HepG2 (cell line): ENCODE results near the gene NRN1L. TPM values are rescaled to one million over a fixed set of nuclear protein-coding genes. Genes with fewer than 3 reads are reported as not detected.
A peak's percentile ranks its signal among the peaks of the same experiment; 100 is the strongest.

Experiments used
- ATAC-seq: fragments of 200-7000 bp; cut with Tn5 transposase; 3 replicates; pipeline ENCODE4 v1.9.1; 2020; ENCODE audit warnings: mild to moderate bottlenecking, moderate library complexity
- BruUV-seq: library from RNA; stranded (reverse); fragments of 400-500 nt; replicated peaks from 2 replicates; lab custom pipeline; 2021; lab: Mats Ljungman, UMichigan
- CTCF ChIA-PET: fragments of 300-600 bp; formaldehyde crosslinking; extraction: SDS; loops from one replicate; lab custom pipeline; 2021; ENCODE audit warnings: low total read pairs, inconsistent platforms, low intra/inter-chr PET ratio; lab: Yijun Ruan, JAX
- POLR2A ChIA-PET: fragments of 350-600 bp; sonication (Branson Sonifier 250); formaldehyde crosslinking; loops from one replicate; lab custom pipeline; 2020; ENCODE audit warnings: antibody characterized with exemption, inconsistent platforms; lab: Yijun Ruan, JAX
- DNase-seq: peaks from one replicate; pipeline ENCODE4 v3.0.0-alpha.2; 2015; ENCODE audit warnings: low spot score
- FAIRE-seq: peaks from 3 replicates; lab custom pipeline; 2011; peaks lifted over from hg19 to GRCh38; lab: Jason Lieb, UNC
- H2AFZ ChIP-seq: one replicate; pipeline ENCODE4 v1.6.1; 2011; ENCODE audit warnings: low read length, inconsistent platforms
- H3K27ac ChIP-seq: fragments of 300-600 bp; 3 replicates; pipeline ENCODE4 v1.8.0; 2011; ENCODE audit warnings: mixed run types, mild to moderate bottlenecking, mixed read lengths, low read length, inconsistent platforms; ENCODE audit not compliant: insufficient read depth; ENCODE audit errors: extremely low read length
- H3K27me3 ChIP-seq, 2 experiments: fragments of 200-600 bp in 1 of 2; 2 replicates in 1 of 2; 3 replicates in 1 of 2; pipeline versions ENCODE4 v1.6.0 to v1.8.0; 2011; ENCODE audit warnings: low read length in 2 of 2, mild to moderate bottlenecking in 2 of 2, moderate library complexity in 2 of 2, inconsistent platforms in 1 of 2; ENCODE audit not compliant: insufficient read depth in 2 of 2, control insufficient read depth in 1 of 2
- H3K36me3 ChIP-seq, 2 experiments: fragments of 200-600 bp in 1 of 2; replicated peaks in 1 of 2; 2 replicates in 1 of 2; 3 replicates in 1 of 2; pipeline versions ENCODE4 v1.5.1 to v1.8.0; 2011; ENCODE audit warnings: low read length in 2 of 2, inconsistent platforms in 1 of 2; ENCODE audit not compliant: insufficient read depth in 2 of 2, control insufficient read depth in 1 of 2
- H3K4me1 ChIP-seq: 2 replicates; pipeline ENCODE4 v1.5.1; 2012; ENCODE audit warnings: low read length, inconsistent platforms; ENCODE audit not compliant: insufficient read depth
- H3K4me2 ChIP-seq: 2 replicates; pipeline ENCODE4 v1.6.0; 2011; ENCODE audit warnings: low read depth, low read length, inconsistent platforms
- H3K4me3 ChIP-seq, 3 experiments: fragments of 200-600 bp in 1 of 3; sonication (generic), shearing (Covaris generic) in 1 of 3; replicated peaks in 1 of 3; 2 replicates each; pipeline ENCODE4 v1.5.1; 2011 to 2016; ENCODE audit warnings: low read length in 3 of 3, inconsistent platforms in 2 of 3, low read depth in 2 of 3, mild to moderate bottlenecking in 2 of 3, control low read depth in 1 of 3, mixed read lengths in 1 of 3; ENCODE audit not compliant: insufficient read depth in 1 of 3
- H3K79me2 ChIP-seq: one replicate; pipeline ENCODE4 v1.6.1; 2011; ENCODE audit warnings: low read length, inconsistent platforms; ENCODE audit not compliant: insufficient read depth
- H3K9ac ChIP-seq: 2 replicates; pipeline ENCODE4 v1.6.0; 2011; ENCODE audit warnings: mild to moderate bottlenecking, low read depth, low read length, inconsistent platforms; ENCODE audit not compliant: insufficient read depth
- H3K9me3 ChIP-seq: 2 replicates; pipeline ENCODE4 v1.5.1; 2012; ENCODE audit warnings: mild to moderate bottlenecking, low read length
- H4K20me1 ChIP-seq: 2 replicates; pipeline ENCODE4 v1.6.0; 2011; ENCODE audit warnings: inconsistent platforms, mild to moderate bottlenecking, low read length, moderate library complexity; ENCODE audit not compliant: insufficient read depth
- ARNT2 ChIP-seq: sonication (generic); formaldehyde crosslinking; IDR thresholded peaks from 2 replicates; pipeline ENCODE4 v1.8.0; 2022; ENCODE audit warnings: mild to moderate bottlenecking, low read depth, missing genetic modification reagents, moderate library complexity
- CSRNP2 ChIP-seq: sonication (generic); formaldehyde crosslinking; conservative IDR thresholded peaks from 2 replicates; pipeline ENCODE4 v1.8.0; 2022; ENCODE audit warnings: low read depth, missing genetic modification reagents
- DNMT3B ChIP-seq: conservative IDR thresholded peaks from 2 replicates; pipeline ENCODE4 v1.6.1; 2016; ENCODE audit warnings: missing biosample characterization, control low read depth
- DPF2 ChIP-seq: sonication (generic); formaldehyde crosslinking; IDR thresholded peaks from 2 replicates; pipeline ENCODE4 v1.4.0; 2020; ENCODE audit warnings: mild to moderate bottlenecking, low read depth, missing genetic modification reagents, borderline replicate concordance
- ETV5 ChIP-seq: IDR thresholded peaks from 2 replicates; pipeline ENCODE4 v1.6.1; 2018; ENCODE audit warnings: missing biosample characterization, missing genetic modification reagents, inconsistent platforms, borderline replicate concordance
- ETV6 ChIP-seq: sonication (generic); formaldehyde crosslinking; conservative IDR thresholded peaks from 2 replicates; pipeline ENCODE4 v1.4.0; 2020; ENCODE audit warnings: missing genetic modification reagents
- FLYWCH1 ChIP-seq: sonication (generic); formaldehyde crosslinking; IDR thresholded peaks from 2 replicates; pipeline ENCODE4 v1.8.1; 2023; ENCODE audit warnings: mild to moderate bottlenecking, missing genetic modification reagents
- HNF1A ChIP-seq, 2 experiments: sonication (generic) in 1 of 2; formaldehyde crosslinking in 1 of 2; IDR thresholded peaks; 2 replicates each; pipeline versions ENCODE4 v1.4.0 to v1.6.1; 2016 to 2020; ENCODE audit warnings: borderline replicate concordance in 1 of 2, low read depth in 1 of 2, mild to moderate bottlenecking in 1 of 2, missing genetic modification reagents in 1 of 2
- HNRNPL ChIP-seq: fragments of 200-400 bp; formaldehyde crosslinking; IDR thresholded peaks from 2 replicates; pipeline ENCODE4 v1.6.1; 2017; ENCODE audit warnings: mild to moderate bottlenecking, low read depth, low read length
- ISX ChIP-seq: sonication (generic); formaldehyde crosslinking; conservative IDR thresholded peaks from 2 replicates; pipeline ENCODE4 v1.5.0; 2020; ENCODE audit warnings: missing genetic modification reagents
- KDM2A ChIP-seq: sonication (generic); formaldehyde crosslinking; IDR thresholded peaks from 2 replicates; pipeline ENCODE4 v1.4.0; 2020; ENCODE audit warnings: low read depth, missing genetic modification reagents, borderline replicate concordance
- MAFK ChIP-seq, 2 experiments: IDR thresholded peaks in 1 of 2; conservative IDR thresholded peaks in 1 of 2; 2 replicates each; pipeline ENCODE4 v1.6.1; 2011; ENCODE audit warnings: improper control_type of control experiment in 2 of 2, low read length in 2 of 2
- RAD51 ChIP-seq: fragments of 450-650 bp; IDR thresholded peaks from 2 replicates; pipeline ENCODE4 v1.6.1; 2016; ENCODE audit warnings: borderline replicate concordance
- SALL2 ChIP-seq: sonication (generic); formaldehyde crosslinking; IDR thresholded peaks from 2 replicates; pipeline ENCODE4 v1.8.1; 2023; ENCODE audit warnings: mild to moderate bottlenecking, missing genetic modification reagents, inconsistent platforms
- SMYD3 ChIP-seq: sonication (generic); formaldehyde crosslinking; IDR thresholded peaks from 2 replicates; pipeline ENCODE4 v1.8.1; 2023; ENCODE audit warnings: mild to moderate bottlenecking, missing genetic modification reagents
- ZNF468 ChIP-seq: sonication (generic); formaldehyde crosslinking; IDR thresholded peaks from 2 replicates; pipeline ENCODE4 v1.8.0; 2022; ENCODE audit warnings: mild to moderate bottlenecking, moderate library complexity, missing genetic modification reagents
- ZNF790 ChIP-seq: sonication (generic); formaldehyde crosslinking; IDR thresholded peaks from 2 replicates; pipeline ENCODE4 v1.8.0; 2022; ENCODE audit warnings: missing genetic modification reagents, mild to moderate bottlenecking, borderline replicate concordance
- ZNF841 ChIP-seq: sonication (generic); formaldehyde crosslinking; IDR thresholded peaks from 2 replicates; pipeline ENCODE4 v1.8.1; 2023; ENCODE audit warnings: missing genetic modification reagents, borderline replicate concordance
- WGBS: methylation state at CpG from one replicate; pipeline ENCODE4 v1.1.6; 2017; ENCODE audit warnings: low lambda C conversion rate; 5-methylcytosine and 5-hydroxymethylcytosine counted together
- in situ Hi-C: cut with HindIII; loops from 2 replicates; pipeline ENCODE4 v1.10.0; 2017; ENCODE audit warnings: low pct_unique_long_range_greater_than_20kb; ENCODE audit not compliant: extremely low pct_ligation_motif_present
- intact Hi-C: fragments of 100-400 bp; cut with micrococcal nuclease; formaldehyde crosslinking; loops from one replicate; pipeline ENCODE4 v1.10.0; 2022; ENCODE audit not compliant: unreplicated experiment
- polyA plus RNA-seq, 8 experiments: library from polyadenylated mRNA; depleted of rRNA in 3 of 8; stranded (reverse) in 7 of 8; unstranded in 1 of 8; fragments of >200 nt; fragmentation: Illumina TruSeq in 4 of 8; extraction: Trizol in 4 of 8; gene quantifications; 2 replicates each; pipeline versions ENCODE4 v1.2.1 to v1.2.3, GENCODE V29; 2011 to 2016; ENCODE audit warnings: low read depth in 4 of 8, missing spikeins in 1 of 8, mixed read lengths in 1 of 8; ENCODE audit not compliant: insufficient read depth in 1 of 8
- total RNA-seq, 5 experiments: library from RNA; depleted of rRNA; stranded (reverse); fragments of >200 nt; fragmentation: Illumina TruSeq; extraction: Trizol; gene quantifications; 2 replicates each; pipeline ENCODE4 v1.2.3, GENCODE V29; 2016; ENCODE audit warnings: low read depth in 1 of 5

Gene NRN1L
- total and polyA plus RNA-seq, 2 of the 13 experiments (the other 11 are each of a cell fraction or from before 2014, with no cell fraction given), result 0.53 to 1.2 TPM

- H3K79me2 ChIP-seq, result no peaks in the 10 kb centered on the region
- 47% methylated on average over 6 of the region's 6 CpGs for WGBS
- H3K36me3 ChIP-seq, result peaks cover 47 to 72% of the 10 kb centered on the region in 2 experiments
- ATAC-seq (peak; percentile 73), DNase-seq (peak; percentile 67), FAIRE-seq (peak; percentile 77)
- no TSS peak for BruUV-seq
- no peak overlapping the region for H3K4me3 ChIP-seq
- intact Hi-C loops (loop anchor here (1.0 to 5.0 kb wide), 2 partner anchors 45 to 159 kb away; no protein-coding TSS in a partner anchor), in situ Hi-C loops (loop anchor here (10.0 kb wide), 1 partner anchor 161 kb away; no protein-coding TSS in a partner anchor)
- CTCF ChIA-PET, result interaction anchor here (1.2 to 5.3 kb wide), 9 partner anchors 33 to 211 kb away, joined by 3 to 63 read pairs (median 8); partner anchors contain the start of gene THAP11
- H3K27me3 ChIP-seq, result no peaks in the 10 kb centered on the region
- H3K9ac ChIP-seq, result no peak overlapping the region
- peak overlapping the region; percentile 8; the same call in 1 of the 2 replicates for H3K4me2 ChIP-seq
- no peaks in the 10 kb centered on the region for H3K9me3 ChIP-seq
- H3K4me1 ChIP-seq, result peaks cover 31% of the 10 kb centered on the region
- no peak overlapping the region for H2AFZ ChIP-seq
- H3K27ac ChIP-seq, result peak overlapping the region; percentile 36
- POLR2A ChIA-PET, result interaction anchor here (1.2 to 3.3 kb wide), 8 partner anchors 10 to 157 kb away, joined by 3 to 22 read pairs (median 4); partner anchors contain the start of genes LCAT, PSKH1 and PSMB10
- H4K20me1 ChIP-seq, result no peaks in the 10 kb centered on the region
- TF ChIP-seq HNF1A (IDR thresholded peaks at IDR 0.05; ENCODE audit: low read depth) (no peak), HNF1A (CRISPR knock-in tag; IDR thresholded peaks at IDR 0.05; ENCODE audit: borderline replicate concordance) (no peak), DNMT3B (CRISPR knock-in tag) (no peak), ETV5 (CRISPR knock-in tag) (no peak), ISX (CRISPR knock-in tag) (no peak), HNRNPL (0 out of 2 replicates have a peak, but pooled peaks have one; percentile 58), CSRNP2 (CRISPR knock-in tag) (no peak), SALL2 (CRISPR knock-in tag) (no peak), MAFK (conservative IDR thresholded peaks at IDR 0.05 in 1 of 2, IDR thresholded peaks at IDR 0.05 in 1 of 2; ENCODE audit: low read length in 2 of 2) (no peak), ZNF790 (CRISPR knock-in tag) (no peak), ZNF841 (CRISPR knock-in tag) (no peak), KDM2A (no peak), ETV6 (CRISPR knock-in tag) (no peak), FLYWCH1 (no peak), SMYD3 (CRISPR knock-in tag) (no peak), RAD51 (peak; percentile 44; the same call in 1 of the 2 replicates), ARNT2 (CRISPR knock-in tag) (no peak), DPF2 (CRISPR knock-in tag) (no peak), ZNF468 (CRISPR knock-in tag) (no peak)
Measured at GRCh38 chr16:67883146-67883871, 1.4 kb upstream of the NRN1L start.
